Spleen (tissue), 11 donors: Measurements from ENCODE around the gene FKBP9. TPM values are rescaled to one million over a fixed set of nuclear protein-coding genes. Genes with fewer than 3 reads are reported as not detected.

Source experiments
- DNase-seq: peaks from one replicate; pipeline ENCODE4 v3.0.0-alpha.2; 2020
- H3K27ac ChIP-seq, 8 donors: fragments of 200-600 bp; sonication (generic) in 7 of 8; 1 replicate in 4 of 8; 2 replicates in 4 of 8; pipeline versions ENCODE4 v1.5.0 to v1.8.0; 2016 to 2021; ENCODE audit warnings: inconsistent platforms in 4 of 8, mild to moderate bottlenecking in 4 of 8, moderate library complexity in 1 of 8
- H3K27me3 ChIP-seq, 7 donors: fragments of 200-600 bp; sonication (generic) in 6 of 7; replicated peaks in 1 of 7; 1 replicate in 4 of 7; 2 replicates in 3 of 7; pipeline versions ENCODE4 v1.5.0 to v1.8.0; 2016 to 2021; ENCODE audit warnings: inconsistent platforms in 3 of 7, mild to moderate bottlenecking in 1 of 7
- H3K36me3 ChIP-seq, 6 donors: fragments of 200-600 bp; sonication (generic) in 5 of 6; 1 replicate in 4 of 6; 2 replicates in 2 of 6; pipeline versions ENCODE4 v1.5.0 to v1.8.0; 2016 to 2021; ENCODE audit warnings: inconsistent platforms in 2 of 6
- H3K4me1 ChIP-seq, 6 donors: fragments of 200-600 bp; sonication (generic) in 5 of 6; 1 replicate in 3 of 6; 2 replicates in 3 of 6; pipeline versions ENCODE4 v1.5.0 to v1.8.0; 2016 to 2021; ENCODE audit warnings: inconsistent platforms in 3 of 6
- H3K4me3 ChIP-seq, 8 donors: fragments of 200-600 bp; sonication (generic) in 7 of 8; 1 replicate in 4 of 8; 2 replicates in 4 of 8; pipeline versions ENCODE4 v1.5.0 to v1.8.0; 2016 to 2021; ENCODE audit warnings: inconsistent platforms in 4 of 8, mild to moderate bottlenecking in 4 of 8, moderate library complexity in 2 of 8
- H3K9me3 ChIP-seq, 8 donors: fragments of 200-600 bp; sonication (generic) in 7 of 8; 1 replicate in 4 of 8; 2 replicates in 4 of 8; pipeline versions ENCODE4 v1.5.0 to v1.8.0; 2016 to 2021; ENCODE audit warnings: inconsistent platforms in 4 of 8
- POLR2A ChIP-seq, 3 donors: fragments of 450-650 bp; IDR thresholded peaks; one replicate each; pipeline ENCODE4 v1.5.1; 2017; ENCODE audit warnings: antibody characterized with exemption in 3 of 3, mild to moderate bottlenecking in 1 of 3
- POLR2AphosphoS5 ChIP-seq, 3 donors: sonication (generic); formaldehyde crosslinking; IDR thresholded peaks; one replicate each; pipeline ENCODE4 v1.5.1; 2017; ENCODE audit warnings: antibody characterized with exemption in 3 of 3
- WGBS, 5 donors: extraction: QIAGEN DNeasy Blood & Tissue Kit in 3 of 5; methylation state at CpG; one replicate each; pipeline versions ENCODE4 v1.1.5 to v1.1.7; 2013 to 2018; 5-methylcytosine and 5-hydroxymethylcytosine counted together
- intact Hi-C: fragments of 100-400 bp; cut with DNase I; formaldehyde crosslinking; loops from one replicate; pipeline ENCODE4 v1.15.0; 2023; ENCODE audit warnings: low total_unique reads
- polyA plus RNA-seq, 3 donors: library from polyadenylated mRNA; stranded (reverse); fragments of 200-250 nt; gene quantifications; one replicate each; pipeline ENCODE4 v1.2.1, GENCODE V29; 2013
- total RNA-seq, 7 donors: library from RNA; depleted of rRNA in 3 of 7; stranded (reverse); fragments of >200 nt in 3 of 7; fragmentation: NEBNext Ultra II Directional in 4 of 7; extraction: Animal tissue kit (Norgen Biotek cat#: 25700) in 4 of 7; gene quantifications; one replicate each; pipeline versions ENCODE4 v1.1.0 to v1.2.1, GENCODE V29; 2016 to 2021
- TF ChIP-seq, protein P1 (sequence below), 11 experiments: fragments of 200-600 bp in 7 of 11; fragments of 450-650 bp in 4 of 11; sonication (generic) in 4 of 11; IDR thresholded peaks in 8 of 11; conservative IDR thresholded peaks in 3 of 11; 1 replicate in 7 of 11; 2 replicates in 4 of 11; pipeline versions ENCODE4 v1.4.0 to v1.8.0; 2016 to 2021; ENCODE audit warnings: antibody characterized with exemption in 11 of 11, inconsistent platforms in 4 of 11, mild to moderate bottlenecking in 1 of 11
- donor health status: healthy with polysubstance abuse.
- donor health status: DM: no; HTN: no; CAD: no; lungs with moderate emphysema.
- donor health status: DM: no; HTN: no; CAD: no.
- donor health status: Bipolar disorder and iron deficiency.
- donor health status: healthy.
- donor health status: DM: no; HTN: no; CAD: no.
- donor health status: DM: yes; HTN: yes; CAD: no.

FKBP9 gene
- total and polyA plus RNA-seq, 10 donors: 3.7 to 83.1 (median 54.4) TPM

DNA sequence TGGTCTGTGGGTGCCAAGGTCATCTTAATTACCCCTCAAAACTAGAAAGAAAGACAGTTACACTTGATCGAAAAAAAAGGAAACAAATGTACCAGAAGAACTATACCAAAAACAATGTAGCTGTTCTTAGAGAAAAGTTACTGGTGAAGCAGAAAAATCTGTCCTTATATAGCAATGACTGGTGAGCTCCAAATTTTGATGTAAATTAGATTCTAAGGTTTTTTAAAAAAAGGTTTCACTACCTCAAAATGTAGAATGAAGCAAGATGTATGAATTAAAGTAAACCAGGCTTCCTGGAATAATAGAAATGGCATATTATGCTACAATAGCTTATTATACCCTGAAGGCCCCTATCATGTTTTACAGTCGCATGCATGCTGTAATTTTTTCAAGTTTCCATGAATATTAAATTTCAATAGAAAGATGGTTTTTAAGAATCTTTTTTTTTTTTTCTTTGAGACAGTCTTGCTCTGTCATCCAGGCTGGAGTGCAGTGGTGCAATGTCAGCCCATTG lies 28.4 kb upstream of the FKBP9 start:
- no peak for DNase-seq
- Histone ChIP-seq H3K27ac (peak overlapping the region in 3 of 8 donors; percentile 42 to 70 (median 46)), H3K4me1 (peaks cover 0 to 14% (median 9%) of the 10 kb centered on the region in 6 donors), H3K36me3 (peaks cover 0 to 79% (median 18%) of the 10 kb centered on the region in 6 donors), H3K4me3 (no peak overlapping the region), H3K27me3 (no peaks in the 10 kb centered on the region), H3K9me3 (no peaks in the 10 kb centered on the region)
- 64 to 83% (median 67%) methylated on average over 2 of the region's 2 CpGs for WGBS, 5 donors
- intact Hi-C loops: no loop called here
- TF ChIP-seq, protein P1, sequence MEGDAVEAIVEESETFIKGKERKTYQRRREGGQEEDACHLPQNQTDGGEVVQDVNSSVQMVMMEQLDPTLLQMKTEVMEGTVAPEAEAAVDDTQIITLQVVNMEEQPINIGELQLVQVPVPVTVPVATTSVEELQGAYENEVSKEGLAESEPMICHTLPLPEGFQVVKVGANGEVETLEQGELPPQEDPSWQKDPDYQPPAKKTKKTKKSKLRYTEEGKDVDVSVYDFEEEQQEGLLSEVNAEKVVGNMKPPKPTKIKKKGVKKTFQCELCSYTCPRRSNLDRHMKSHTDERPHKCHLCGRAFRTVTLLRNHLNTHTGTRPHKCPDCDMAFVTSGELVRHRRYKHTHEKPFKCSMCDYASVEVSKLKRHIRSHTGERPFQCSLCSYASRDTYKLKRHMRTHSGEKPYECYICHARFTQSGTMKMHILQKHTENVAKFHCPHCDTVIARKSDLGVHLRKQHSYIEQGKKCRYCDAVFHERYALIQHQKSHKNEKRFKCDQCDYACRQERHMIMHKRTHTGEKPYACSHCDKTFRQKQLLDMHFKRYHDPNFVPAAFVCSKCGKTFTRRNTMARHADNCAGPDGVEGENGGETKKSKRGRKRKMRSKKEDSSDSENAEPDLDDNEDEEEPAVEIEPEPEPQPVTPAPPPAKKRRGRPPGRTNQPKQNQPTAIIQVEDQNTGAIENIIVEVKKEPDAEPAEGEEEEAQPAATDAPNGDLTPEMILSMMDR (IDR thresholded peaks at IDR 0.05 in 8 of 11, conservative IDR thresholded peaks at IDR 0.05 in 3 of 11): no peak
- TF ChIP-seq POLR2AphosphoS5 (IDR thresholded peaks at IDR 0.05) (no peak), POLR2A (IDR thresholded peaks at IDR 0.05) (no peak)

DNA sequence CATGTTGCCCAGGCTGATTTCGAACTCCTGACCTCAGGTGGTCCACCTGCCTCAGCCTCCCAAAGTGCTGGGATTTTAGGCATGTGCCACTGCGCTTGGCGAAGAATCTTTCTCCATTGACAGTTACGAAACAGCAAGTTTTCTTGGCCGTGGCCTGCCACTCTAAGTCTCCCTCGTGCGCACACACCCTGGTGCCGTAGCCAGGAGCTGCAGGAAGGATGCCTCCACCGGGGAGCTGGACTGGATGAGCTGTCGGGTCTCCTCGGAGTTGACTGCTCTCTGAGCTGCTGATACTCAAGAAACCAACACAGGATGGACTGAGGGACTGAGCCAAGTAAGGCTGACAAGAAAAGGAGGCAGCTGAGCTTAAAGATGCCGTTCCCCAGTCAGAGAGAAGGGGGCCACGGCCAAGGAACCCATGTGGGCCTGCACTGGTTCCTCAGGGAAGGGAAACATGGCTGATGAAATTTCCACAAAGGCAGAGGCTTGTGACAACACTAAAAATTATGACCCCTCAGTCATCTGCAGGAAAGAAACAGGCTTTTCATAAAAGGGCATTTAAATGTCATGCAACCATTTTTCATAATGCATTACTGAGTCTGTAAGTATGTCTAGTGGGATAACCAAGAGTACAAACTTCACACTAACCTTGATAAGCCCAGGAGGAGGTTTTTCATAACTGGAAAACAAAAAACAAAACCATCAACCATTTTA lies 27.7 kb upstream of the FKBP9 start:
- Histone ChIP-seq H3K27ac (no peak overlapping the region), H3K27me3 (no peaks in the 10 kb centered on the region), H3K4me1 (peaks cover 0 to 14% (median 9%) of the 10 kb centered on the region in 6 donors), H3K4me3 (no peak overlapping the region), H3K36me3 (peaks cover 0 to 74% (median 15%) of the 10 kb centered on the region in 6 donors), H3K9me3 (no peaks in the 10 kb centered on the region)
- 79 to 91% (median 87%) methylated on average over 13 of the region's 13 CpGs for WGBS, 5 donors
- intact Hi-C loops: no loop called here
- no peak for TF ChIP-seq POLR2AphosphoS5 (IDR thresholded peaks at IDR 0.05)
- TF ChIP-seq POLR2A (IDR thresholded peaks at IDR 0.05): no peak
- TF ChIP-seq, protein P1 (IDR thresholded peaks at IDR 0.05 in 8 of 11, conservative IDR thresholded peaks at IDR 0.05 in 3 of 11): no peak
- DNase-seq: peak; percentile 73

DNA sequence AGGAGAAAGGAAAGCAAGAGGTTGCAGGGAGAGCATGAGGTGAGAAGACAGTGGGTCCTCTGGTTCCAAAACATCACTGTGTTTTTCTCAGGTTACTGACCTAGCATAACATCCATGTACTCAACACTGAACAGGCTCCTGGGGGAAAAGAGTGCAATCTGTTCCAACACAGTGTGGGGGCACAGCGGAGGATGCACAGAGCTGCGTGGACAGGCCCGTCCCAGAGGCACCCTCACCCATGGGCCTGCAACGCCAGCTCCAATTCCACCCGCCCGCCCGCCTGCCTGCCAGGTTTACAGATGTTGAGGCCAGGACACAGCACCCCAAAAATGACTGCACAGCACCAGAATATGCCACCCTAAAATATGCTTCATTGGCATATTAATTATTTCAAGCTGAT lies 26.9 kb upstream of the FKBP9 start:
- peaks cover 0 to 16% (median 9%) of the 10 kb centered on the region in 6 donors for H3K4me1 ChIP-seq
- no peaks in the 10 kb centered on the region for H3K27me3 ChIP-seq
- DNase-seq: no peak
- no peak for TF ChIP-seq POLR2A (IDR thresholded peaks at IDR 0.05)
- TF ChIP-seq POLR2AphosphoS5 (IDR thresholded peaks at IDR 0.05): no peak
- TF ChIP-seq, protein P1 (IDR thresholded peaks at IDR 0.05 in 8 of 11, conservative IDR thresholded peaks at IDR 0.05 in 3 of 11): no peak
- no peak overlapping the region for H3K27ac ChIP-seq
- no peaks in the 10 kb centered on the region for H3K9me3 ChIP-seq
- 90 to 96% (median 96%) methylated on average over 7 of the region's 7 CpGs for WGBS, 5 donors
- peaks cover 0 to 74% (median 15%) of the 10 kb centered on the region in 6 donors for H3K36me3 ChIP-seq
- intact Hi-C loops: no loop called here
- H3K4me3 ChIP-seq: no peak overlapping the region

DNA sequence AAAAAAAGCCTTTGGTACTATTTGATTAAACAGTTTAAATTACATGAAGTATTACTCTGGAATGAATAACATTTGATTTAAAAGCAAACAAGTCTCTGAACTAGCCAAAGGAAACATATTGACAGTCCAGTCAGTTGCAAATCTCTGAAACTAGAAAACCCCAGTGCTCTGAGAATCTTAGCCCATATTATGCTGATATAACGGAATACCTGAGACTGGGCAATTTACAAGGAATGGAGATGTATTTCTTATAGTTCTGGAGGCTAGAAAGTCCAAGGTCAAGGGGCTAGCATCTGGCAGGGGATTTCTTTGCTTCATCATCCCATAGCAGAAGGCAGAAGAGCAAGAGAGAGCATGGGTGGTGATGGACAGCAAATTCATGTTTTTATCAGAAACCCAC lies 21.7 kb upstream of the FKBP9 start:
- Histone ChIP-seq H3K27me3 (no peaks in the 10 kb centered on the region), H3K4me1 (peaks cover 15 to 51% (median 36%) of the 10 kb centered on the region in 6 donors), H3K4me3 (no peak overlapping the region), H3K27ac (no peak overlapping the region), H3K36me3 (peaks cover 0 to 33% (median 7%) of the 10 kb centered on the region in 6 donors), H3K9me3 (no peaks in the 10 kb centered on the region)
- TF ChIP-seq, protein P1 (IDR thresholded peaks at IDR 0.05 in 8 of 11, conservative IDR thresholded peaks at IDR 0.05 in 3 of 11): no peak
- TF ChIP-seq POLR2A (IDR thresholded peaks at IDR 0.05): no peak
- TF ChIP-seq POLR2AphosphoS5 (IDR thresholded peaks at IDR 0.05): no peak
- WGBS, 5 donors: 86 to 100% (median 97%) methylated on average over 1 of the region's 1 CpG
- intact Hi-C loops: no loop called here
- no peak for DNase-seq
